HepG2 (cell line): ENCODE measurements around the gene CHIC2. TPM values are rescaled to one million over a fixed set of nuclear protein-coding genes. Genes with fewer than 3 reads are reported as not detected.
A peak's percentile ranks its signal among the peaks of the same experiment; 100 is the strongest.

Experiments
- ETV6 ChIP-seq: sonication (generic); formaldehyde crosslinking; conservative IDR thresholded peaks from 2 replicates; pipeline ENCODE4 v1.4.0; 2020; ENCODE audit warnings: missing genetic modification reagents
- GRHL1 ChIP-seq: sonication (generic); formaldehyde crosslinking; conservative IDR thresholded peaks from 2 replicates; pipeline ENCODE4 v1.8.0; 2022; ENCODE audit warnings: missing genetic modification reagents
- HMGXB3 ChIP-seq: sonication (generic); formaldehyde crosslinking; IDR thresholded peaks from 2 replicates; pipeline ENCODE4 v1.4.0; 2020; ENCODE audit warnings: missing genetic modification reagents, borderline replicate concordance
- KAT8 ChIP-seq: IDR thresholded peaks from 2 replicates; pipeline ENCODE4 v1.6.1; 2016; ENCODE audit warnings: missing genetic modification reagents, missing compliant biosample characterization
- KLF13 ChIP-seq: sonication (generic); formaldehyde crosslinking; IDR thresholded peaks from 2 replicates; pipeline ENCODE4 v1.4.0; 2020; ENCODE audit warnings: mild to moderate bottlenecking, missing genetic modification reagents
- MAF1 ChIP-seq: sonication (generic); formaldehyde crosslinking; IDR thresholded peaks from 2 replicates; pipeline ENCODE4 v1.5.0; 2020; ENCODE audit warnings: missing genetic modification reagents, borderline replicate concordance
- MXD4 ChIP-seq: IDR thresholded peaks from 2 replicates; pipeline ENCODE4 v1.6.1; 2016; ENCODE audit warnings: mild to moderate bottlenecking, missing biosample characterization, missing genetic modification reagents
- NBN ChIP-seq: fragments of 450-650 bp; conservative IDR thresholded peaks from 2 replicates; pipeline ENCODE4 v1.6.1; 2017
- PCBP2 ChIP-seq: fragments of 200-400 bp; formaldehyde crosslinking; optimal IDR thresholded peaks from 2 replicates; pipeline ENCODE3; 2018; ENCODE audit warnings: low read length, low read depth; ENCODE audit not compliant: poor library complexity, severe bottlenecking
- POLR2AphosphoS2 ChIP-seq: IDR thresholded peaks from 2 replicates; pipeline ENCODE4 v1.6.1; 2011; ENCODE audit warnings: low read depth, low read length, improper control_type of control experiment
- RAD51 ChIP-seq: fragments of 450-650 bp; IDR thresholded peaks from 2 replicates; pipeline ENCODE4 v1.6.1; 2016; ENCODE audit warnings: borderline replicate concordance
- SAP130 ChIP-seq: IDR thresholded peaks from 2 replicates; pipeline ENCODE4 v1.6.1; 2016; ENCODE audit warnings: low read depth
- SIX1 ChIP-seq: sonication (generic); formaldehyde crosslinking; IDR thresholded peaks from 2 replicates; pipeline ENCODE4 v1.4.0; 2020; ENCODE audit warnings: missing genetic modification reagents, borderline replicate concordance
- SP2 ChIP-seq: sonication (generic); formaldehyde crosslinking; IDR thresholded peaks from 2 replicates; pipeline ENCODE4 v1.5.1; 2020; ENCODE audit warnings: mild to moderate bottlenecking, missing genetic modification reagents
- TAF1 ChIP-seq: sonication (generic); formaldehyde crosslinking; IDR thresholded peaks from 2 replicates; pipeline ENCODE4 v1.4.0; 2020; ENCODE audit warnings: missing genetic modification reagents
- TAF15 ChIP-seq: fragments of 200-400 bp; formaldehyde crosslinking; IDR thresholded peaks from one replicate; pipeline ENCODE4 v1.6.1; 2018; ENCODE audit warnings: mild to moderate bottlenecking, low read depth, low read length; ENCODE audit not compliant: poor library complexity, severe bottlenecking
- ZBTB3 ChIP-seq: sonication (generic); formaldehyde crosslinking; IDR thresholded peaks from 2 replicates; pipeline ENCODE4 v1.4.0; 2020; ENCODE audit warnings: low read depth, mild to moderate bottlenecking, moderate library complexity, missing genetic modification reagents, borderline replicate concordance
- ZNF350 ChIP-seq: sonication (generic); formaldehyde crosslinking; IDR thresholded peaks from 2 replicates; pipeline ENCODE4 v1.4.0; 2020; ENCODE audit warnings: mild to moderate bottlenecking, low read depth, missing genetic modification reagents, borderline replicate concordance
- ZNF484 ChIP-seq: sonication (generic); formaldehyde crosslinking; IDR thresholded peaks from 2 replicates; pipeline ENCODE4 v1.5.1; 2020; ENCODE audit warnings: mild to moderate bottlenecking, low read depth, missing genetic modification reagents, borderline replicate concordance
- ZNF558 ChIP-seq: sonication (generic); formaldehyde crosslinking; IDR thresholded peaks from 2 replicates; pipeline ENCODE4 v1.9.0; 2022; ENCODE audit warnings: mild to moderate bottlenecking, missing genetic modification reagents, borderline replicate concordance
- ZNF576 ChIP-seq: sonication (generic); formaldehyde crosslinking; IDR thresholded peaks from 2 replicates; pipeline ENCODE4 v1.4.0; 2020; ENCODE audit warnings: mild to moderate bottlenecking, missing genetic modification reagents
- ZNF614 ChIP-seq: IDR thresholded peaks from 2 replicates; pipeline ENCODE4 v1.6.1; 2018; ENCODE audit warnings: missing biosample characterization, missing genetic modification reagents, inconsistent platforms, borderline replicate concordance
- ZNF7 ChIP-seq: IDR thresholded peaks from 2 replicates; pipeline ENCODE4 v1.6.1; 2016; ENCODE audit warnings: missing biosample characterization, missing genetic modification reagents
- ZNF782 ChIP-seq: sonication (generic); formaldehyde crosslinking; IDR thresholded peaks from 2 replicates; pipeline ENCODE4 v1.4.0; 2020; ENCODE audit warnings: missing genetic modification reagents, mild to moderate bottlenecking, borderline replicate concordance
- polyA plus RNA-seq, 8 experiments: library from polyadenylated mRNA; depleted of rRNA in 3 of 8; stranded (reverse) in 7 of 8; unstranded in 1 of 8; fragments of >200 nt; fragmentation: Illumina TruSeq in 4 of 8; extraction: Trizol in 4 of 8; gene quantifications; 2 replicates each; pipeline versions ENCODE4 v1.2.1 to v1.2.3, GENCODE V29; 2011 to 2016; ENCODE audit warnings: low read depth in 4 of 8, missing spikeins in 1 of 8, mixed read lengths in 1 of 8; ENCODE audit not compliant: insufficient read depth in 1 of 8
- total RNA-seq, 5 experiments: library from RNA; depleted of rRNA; stranded (reverse); fragments of >200 nt; fragmentation: Illumina TruSeq; extraction: Trizol; gene quantifications; 2 replicates each; pipeline ENCODE4 v1.2.3, GENCODE V29; 2016; ENCODE audit warnings: low read depth in 1 of 5

The CHIC2 gene
- total and polyA plus RNA-seq, 2 of the 13 experiments (the other 11 are each of a cell fraction or from before 2014, with no cell fraction given), result 10.0 to 17.2 TPM

GRCh38 chr4:54064317-54065111 is at the start of gene CHIC2 (continued):
- TF ChIP-seq HMGXB3 (CRISPR knock-in tag) (peak; percentile 71; the same call in 1 of the 2 replicates), ZNF558 (CRISPR knock-in tag) (peak; percentile 66; the same call in 1 of the 2 replicates), RAD51 (no peak), SP2 (CRISPR knock-in tag) (no peak), ZNF484 (CRISPR knock-in tag) (no peak), TAF15 (no peak), KAT8 (CRISPR knock-in tag) (peak; percentile 75), MXD4 (CRISPR knock-in tag) (0 out of 2 replicates have a peak, but pooled peaks have one; percentile 44), ZNF782 (CRISPR knock-in tag) (peak; percentile 42; the same call in 1 of the 2 replicates), PCBP2 (no peak), MAF1 (CRISPR knock-in tag) (no peak), ZBTB3 (no peak), ETV6 (peak; percentile 62; the same call in 1 of the 2 replicates), POLR2AphosphoS2 (no peak), NBN (no peak), ZNF7 (CRISPR knock-in tag) (no peak), ZNF614 (CRISPR knock-in tag) (peak; percentile 66; the same call in 1 of the 2 replicates), SIX1 (CRISPR knock-in tag) (no peak), TAF1 (CRISPR knock-in tag) (peak; percentile 87), SAP130 (CRISPR knock-in tag) (peak; percentile 88), GRHL1 (no peak), ZNF576 (no peak), ZNF350 (CRISPR knock-in tag) (no peak), KLF13 (CRISPR knock-in tag) (no peak)
